H54 (cell line): ENCODE data around the gene TMEM161B.
"Not testable (repeated sequence)": the region's sequence is repeated elsewhere in the genome, so short reads cannot be mapped to it uniquely, and the experiment has no call there.

ENCODE experiments used
- DNase-seq: peaks from one replicate; pipeline ENCODE4 v3.0.0; 2011; ENCODE audit warnings: low spot score, mixed read lengths; ENCODE audit not compliant: insufficient read length
- FAIRE-seq: peaks from 3 replicates; lab custom pipeline; 2011; peaks lifted over from hg19 to GRCh38; lab: Jason Lieb, UNC
- POLR2A ChIP-seq: IDR thresholded peaks from 2 replicates; pipeline ENCODE4 v1.6.1; 2011; ENCODE audit warnings: low read depth, mild to moderate bottlenecking, low read length

The TMEM161B gene

GRCh38 chr5:88238732-88239131 lies 29.9 kb downstream of the TMEM161B start:
- peak; percentile 20 for FAIRE-seq

GRCh38 chr5:88236866-88237642 lies 31.6 kb downstream of the TMEM161B start:
- FAIRE-seq (no peak), DNase-seq (no peak)
- TF ChIP-seq POLR2A: no peak

More at GRCh38 chr5:88238732-88239131, 29.9 kb downstream of the TMEM161B start:
- no peak for TF ChIP-seq POLR2A
- no peak for DNase-seq

DNA sequence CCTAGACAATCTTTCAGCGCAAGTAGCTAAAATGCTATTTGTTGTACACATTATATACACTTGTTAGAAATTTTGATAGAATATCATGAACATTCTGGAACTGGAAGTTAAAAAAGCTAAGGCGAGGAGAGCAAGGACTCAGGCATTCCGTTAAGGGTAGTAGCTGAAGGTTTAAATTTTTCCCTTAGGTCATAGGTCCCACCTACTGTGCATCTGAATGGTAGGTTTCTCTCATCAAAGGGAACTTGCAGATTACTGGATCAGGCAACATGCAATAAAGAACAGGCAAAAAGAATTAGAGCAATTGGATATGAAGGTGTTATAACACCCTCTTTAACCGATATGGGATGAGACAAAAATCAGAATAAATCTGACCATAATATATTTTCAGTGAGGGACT lies 32.8 kb downstream of the TMEM161B start:
- no peak for FAIRE-seq
- no peak for TF ChIP-seq POLR2A
- DNase-seq: no peak

- no peak for FAIRE-seq
These were observed 33.3 kb downstream of the TMEM161B start for GRCh38 chr5:88235346-88235745.

GRCh38 chr5:88230546-88231066 lies 38.0 kb downstream of the TMEM161B start:
- TF ChIP-seq POLR2A: no peak
- FAIRE-seq (no peak), DNase-seq (no peak)

More at GRCh38 chr5:88235346-88235745, 33.3 kb downstream of the TMEM161B start:
- TF ChIP-seq POLR2A: no peak
- no peak for DNase-seq

DNA sequence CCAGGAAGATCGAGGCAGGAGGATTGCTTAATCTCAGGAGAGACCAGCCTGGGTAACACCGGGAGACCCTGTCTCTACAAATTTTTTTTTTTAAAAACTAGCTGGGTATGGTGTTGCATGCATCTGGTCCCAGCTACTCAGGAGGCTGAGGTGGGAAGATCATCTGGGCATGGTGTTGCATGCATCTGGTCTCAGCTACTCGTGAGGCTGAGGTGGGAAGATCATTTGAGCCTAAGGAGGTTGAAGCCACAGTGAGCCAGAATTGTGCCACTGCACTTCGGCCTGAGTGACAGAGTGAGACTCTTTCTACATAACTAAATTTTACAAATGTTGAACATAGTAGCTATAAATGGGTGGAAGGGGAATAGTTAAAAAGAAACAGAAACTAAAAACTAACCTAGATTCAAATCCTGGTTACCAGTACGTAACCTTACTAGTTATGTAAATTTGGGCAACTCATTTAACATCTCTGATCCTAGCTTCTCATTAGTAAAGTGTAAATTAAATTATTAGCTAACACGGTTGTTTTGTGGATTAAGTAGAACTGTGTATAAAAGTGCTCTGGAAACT lies 41.7 kb downstream of the TMEM161B start:
- FAIRE-seq (no peak), DNase-seq (no peak)
- no peak for TF ChIP-seq POLR2A

DNA sequence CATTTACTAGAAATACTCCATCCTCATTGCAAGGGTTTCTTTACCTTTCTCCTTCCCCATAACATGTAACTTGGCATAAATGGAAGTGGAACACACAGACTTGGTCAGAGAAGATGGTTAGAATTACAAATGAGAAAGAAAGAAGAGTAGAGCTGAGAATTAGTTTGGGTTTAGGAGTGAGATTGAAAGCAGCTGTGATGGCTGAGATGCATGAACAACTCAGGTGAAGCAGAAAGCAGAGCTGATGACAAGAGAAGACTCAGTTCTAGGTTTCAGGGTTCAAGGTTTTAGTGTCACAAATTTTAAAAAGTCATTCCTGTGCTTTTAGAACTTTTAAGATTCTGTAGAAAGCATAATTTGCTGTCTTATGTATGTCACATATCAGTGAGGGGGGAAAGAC lies 54.0 kb downstream of the TMEM161B start:
- FAIRE-seq: no peak
- DNase-seq: no peak
- TF ChIP-seq POLR2A: no peak

DNA sequence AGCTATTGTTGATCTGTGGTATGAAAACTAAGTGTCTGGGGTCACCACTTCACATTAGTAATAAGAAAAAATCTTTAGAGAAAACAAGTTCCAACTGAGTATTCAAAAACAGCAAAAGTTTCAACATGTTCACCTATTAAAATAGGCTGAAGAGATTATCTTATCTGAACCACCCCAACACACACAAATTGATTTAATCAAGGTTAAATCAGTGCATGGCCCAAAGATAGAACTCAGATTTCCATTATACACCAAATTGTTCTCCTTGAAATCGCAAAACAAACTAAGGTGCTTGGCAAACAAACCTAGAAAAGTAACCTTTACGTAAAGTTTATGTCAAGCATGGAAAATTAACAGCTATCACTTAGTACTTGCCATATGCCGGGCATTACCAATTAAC lies 61.1 kb downstream of the TMEM161B start:
- FAIRE-seq (no peak), DNase-seq (no peak)
- no peak for TF ChIP-seq POLR2A

DNA sequence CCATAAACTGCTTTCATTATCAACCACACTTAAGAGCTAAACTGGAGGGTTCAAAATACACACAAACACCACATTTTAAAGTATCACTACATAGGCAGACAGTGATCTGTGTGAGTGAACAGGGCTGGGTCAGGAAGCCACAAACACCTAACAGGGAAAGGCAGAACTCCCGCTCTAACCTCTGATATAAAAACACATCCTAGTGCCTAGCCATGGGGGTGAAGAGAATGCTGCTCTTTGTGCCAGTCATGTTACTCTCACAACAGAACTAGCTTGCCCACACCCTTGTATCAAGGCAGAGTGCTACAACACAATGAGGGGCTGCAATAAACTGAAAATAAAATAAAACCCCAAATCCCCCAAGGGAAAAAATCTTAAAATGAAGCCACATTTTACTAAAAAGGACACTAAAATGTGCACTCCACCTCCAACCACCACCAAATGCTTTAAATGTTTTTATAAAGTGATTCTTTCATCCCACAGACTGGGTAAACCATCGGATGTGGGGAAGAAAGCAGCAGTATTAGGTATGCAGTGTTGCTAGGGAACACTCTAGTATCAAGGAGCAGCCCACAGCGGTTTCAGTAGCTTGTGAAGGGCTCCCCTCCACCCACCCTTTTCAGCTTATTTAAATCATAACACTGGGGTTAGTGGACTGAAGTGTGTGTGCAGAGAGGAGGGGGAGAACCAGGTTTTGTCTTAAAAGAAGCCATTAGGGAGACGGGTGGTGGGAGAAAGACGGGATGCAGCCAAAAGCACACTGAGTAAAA lies 64.5 kb downstream of the TMEM161B start:
- DNase-seq (no peak), FAIRE-seq (no peak)
- no peak for TF ChIP-seq POLR2A

DNA sequence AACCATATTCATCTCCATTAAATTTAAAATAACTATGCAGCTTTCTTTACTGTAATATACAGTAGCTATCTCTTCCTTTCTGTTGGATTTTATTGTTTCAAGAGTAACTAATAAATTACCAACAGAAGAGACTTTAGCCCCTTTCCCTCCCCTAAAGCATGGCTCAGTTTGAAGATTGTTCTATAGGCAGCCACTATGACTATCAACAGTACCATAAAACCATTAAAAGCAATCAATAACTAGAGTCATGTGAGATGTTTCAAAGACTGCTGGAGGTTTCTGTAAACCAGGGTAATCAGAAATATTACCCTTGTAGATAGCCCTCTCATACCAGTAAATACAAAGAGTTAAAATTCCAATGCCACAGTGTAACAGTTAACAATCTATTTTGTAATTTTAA lies 73.0 kb downstream of the TMEM161B start:
- no peak for DNase-seq
- no peak for TF ChIP-seq POLR2A
- FAIRE-seq: no peak

DNA sequence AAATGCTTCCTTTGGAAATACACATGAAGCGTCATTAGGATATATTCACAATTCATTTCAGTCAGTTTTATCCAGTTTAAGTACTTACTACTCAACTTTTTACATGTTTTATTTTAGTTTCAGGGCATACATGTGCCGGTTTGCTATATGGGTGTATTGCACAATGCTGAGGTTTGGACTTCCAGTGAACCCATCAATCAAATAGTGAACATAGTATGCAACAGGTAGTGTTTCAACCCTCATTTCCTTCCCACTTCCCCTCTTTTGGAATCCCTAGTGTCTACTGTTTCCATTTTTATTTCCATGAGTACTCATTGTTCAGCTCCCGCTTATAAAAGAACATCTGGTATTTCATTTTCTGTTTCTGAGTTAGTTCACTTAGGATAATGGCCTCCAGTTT lies 74.7 kb downstream of the TMEM161B start:
- TF ChIP-seq POLR2A: no peak
- DNase-seq: no peak
- FAIRE-seq: no peak

- DNase-seq (no peak), FAIRE-seq (no peak)
- no peak for TF ChIP-seq POLR2A
These were observed 78.4 kb downstream of the TMEM161B start for GRCh38 chr5:88190106-88190834.

GRCh38 chr5:88189484-88189883 lies 79.2 kb downstream of the TMEM161B start:
- DNase-seq, FAIRE-seq: not testable (repeated sequence)
